Smooth muscle cell (in vitro differentiated cells): ENCODE measurements around the gene RBFA. TPM values are rescaled to one million over a fixed set of nuclear protein-coding genes. Genes with fewer than 3 reads are reported as not detected.

ENCODE experiments used
- DNase-seq: peaks from one replicate; lab custom pipeline; 2025; ENCODE audit not compliant: unreplicated experiment; lab: John Stamatoyannopoulos, UW
- H2AFZ ChIP-seq: fragments of 200-600 bp; sonication (generic); 2 replicates; pipeline ENCODE4 v1.6.0; 2016; ENCODE audit warnings: antibody characterized with exemption, low read depth, mild to moderate bottlenecking
- H3F3A ChIP-seq: fragments of 200-600 bp; sonication (generic); 2 replicates; pipeline ENCODE4 v1.6.0; 2017; ENCODE audit warnings: antibody characterized with exemption, low read depth
- H3K27ac ChIP-seq: fragments of 200-600 bp; sonication (generic); 2 replicates; pipeline ENCODE4 v1.5.1; 2016; ENCODE audit warnings: low read depth, mild to moderate bottlenecking
- H3K27me3 ChIP-seq: fragments of 200-600 bp; sonication (generic); 2 replicates; pipeline ENCODE4 v1.6.1; 2016; ENCODE audit warnings: low read depth, mild to moderate bottlenecking
- H3K36me3 ChIP-seq: fragments of 200-600 bp; sonication (generic); 2 replicates; pipeline ENCODE4 v1.5.1; 2016; ENCODE audit warnings: low read depth
- H3K4me1 ChIP-seq: fragments of 200-600 bp; sonication (generic); 2 replicates; pipeline ENCODE4 v1.5.1; 2016; ENCODE audit warnings: low read depth
- H3K4me2 ChIP-seq: fragments of 200-600 bp; sonication (generic); 2 replicates; pipeline ENCODE4 v1.6.0; 2016; ENCODE audit warnings: mild to moderate bottlenecking
- H3K4me3 ChIP-seq: fragments of 200-600 bp; sonication (generic); 2 replicates; pipeline ENCODE4 v1.5.1; 2016; ENCODE audit warnings: mild to moderate bottlenecking
- H3K79me2 ChIP-seq: fragments of 200-600 bp; sonication (generic); 2 replicates; pipeline ENCODE4 v1.6.0; 2016; ENCODE audit warnings: low read depth, mild to moderate bottlenecking
- H3K9ac ChIP-seq: fragments of 200-600 bp; sonication (generic); 2 replicates; pipeline ENCODE4 v1.6.0; 2016; ENCODE audit warnings: low read depth
- H3K9me3 ChIP-seq: fragments of 200-600 bp; sonication (generic); replicated peaks from 2 replicates; pipeline ENCODE4 v1.5.1; 2016; ENCODE audit warnings: low read depth
- H4K20me1 ChIP-seq: fragments of 200-600 bp; sonication (generic); 2 replicates; pipeline ENCODE4 v1.6.0; 2016; ENCODE audit warnings: low read depth
- WGBS: methylation state at CpG from one replicate; pipeline ENCODE4 v1.1.7; 2016; ENCODE audit warnings: low lambda C conversion rate; 5-methylcytosine and 5-hydroxymethylcytosine counted together
- polyA plus RNA-seq: library from polyadenylated mRNA; unstranded; fragments of >200 nt; fragmentation: Nextera tagmentation; extraction: Ambion mirVana; gene quantifications from 2 replicates; pipeline ENCODE4 v1.2.1, GENCODE V29; 2016
- total RNA-seq: library from RNA; depleted of rRNA; stranded (reverse); fragments of >200 nt; gene quantifications from 2 replicates; pipeline ENCODE4 v1.2.3, GENCODE V29; 2014
- TF ChIP-seq, protein P1 (sequence below): fragments of 200-600 bp; sonication (generic); IDR thresholded peaks from 2 replicates; pipeline ENCODE4 v1.5.1; 2017; ENCODE audit warnings: borderline replicate concordance, mild to moderate bottlenecking, antibody characterized with exemption; ENCODE audit not compliant: insufficient read depth, poor library complexity, severe bottlenecking

Gene RBFA
- total and polyA plus RNA-seq, 2 experiments from 2014 or later = 15.7 to 16.3 TPM

DNA sequence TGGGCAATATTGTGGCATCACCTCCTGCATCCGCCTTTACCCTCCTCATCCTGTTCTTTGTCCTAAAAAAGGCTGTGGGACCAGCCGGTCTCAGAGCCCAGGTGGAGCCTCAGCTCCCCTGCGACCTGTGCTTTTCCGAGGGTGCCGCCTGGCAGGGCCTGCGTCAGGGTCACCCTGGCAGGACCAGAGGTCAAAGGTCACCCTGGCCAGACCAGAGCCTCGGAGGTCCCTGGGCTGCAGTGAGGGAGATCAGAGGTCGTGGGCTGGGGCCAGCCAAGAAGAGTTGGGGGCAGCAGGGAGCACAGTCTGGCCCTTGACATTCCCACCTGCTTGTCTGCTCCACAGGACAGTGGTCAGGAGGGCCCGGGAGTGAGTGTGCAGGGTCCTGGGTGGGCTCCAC, 31.5 kb downstream of the RBFA start:
- TF ChIP-seq, protein P1, sequence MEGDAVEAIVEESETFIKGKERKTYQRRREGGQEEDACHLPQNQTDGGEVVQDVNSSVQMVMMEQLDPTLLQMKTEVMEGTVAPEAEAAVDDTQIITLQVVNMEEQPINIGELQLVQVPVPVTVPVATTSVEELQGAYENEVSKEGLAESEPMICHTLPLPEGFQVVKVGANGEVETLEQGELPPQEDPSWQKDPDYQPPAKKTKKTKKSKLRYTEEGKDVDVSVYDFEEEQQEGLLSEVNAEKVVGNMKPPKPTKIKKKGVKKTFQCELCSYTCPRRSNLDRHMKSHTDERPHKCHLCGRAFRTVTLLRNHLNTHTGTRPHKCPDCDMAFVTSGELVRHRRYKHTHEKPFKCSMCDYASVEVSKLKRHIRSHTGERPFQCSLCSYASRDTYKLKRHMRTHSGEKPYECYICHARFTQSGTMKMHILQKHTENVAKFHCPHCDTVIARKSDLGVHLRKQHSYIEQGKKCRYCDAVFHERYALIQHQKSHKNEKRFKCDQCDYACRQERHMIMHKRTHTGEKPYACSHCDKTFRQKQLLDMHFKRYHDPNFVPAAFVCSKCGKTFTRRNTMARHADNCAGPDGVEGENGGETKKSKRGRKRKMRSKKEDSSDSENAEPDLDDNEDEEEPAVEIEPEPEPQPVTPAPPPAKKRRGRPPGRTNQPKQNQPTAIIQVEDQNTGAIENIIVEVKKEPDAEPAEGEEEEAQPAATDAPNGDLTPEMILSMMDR = no peak
- H3K27ac ChIP-seq = no peak overlapping the region
- 96% methylated on average over 9 of the region's 9 CpGs for WGBS
- peaks cover 6% of the 10 kb centered on the region for H3K9me3 ChIP-seq
- H3K4me3 ChIP-seq = no peak overlapping the region
- H4K20me1 ChIP-seq = no peaks in the 10 kb centered on the region
- H3K9ac ChIP-seq = no peak overlapping the region
- no peaks in the 10 kb centered on the region for H3F3A ChIP-seq
- H3K4me2 ChIP-seq = no peak overlapping the region
- no peaks in the 10 kb centered on the region for H3K79me2 ChIP-seq
- no peaks in the 10 kb centered on the region for H3K36me3 ChIP-seq
- no peak for DNase-seq
- H3K4me1 ChIP-seq = no peaks in the 10 kb centered on the region
- no peaks in the 10 kb centered on the region for H3K27me3 ChIP-seq
- H2AFZ ChIP-seq = no peak overlapping the region

DNA sequence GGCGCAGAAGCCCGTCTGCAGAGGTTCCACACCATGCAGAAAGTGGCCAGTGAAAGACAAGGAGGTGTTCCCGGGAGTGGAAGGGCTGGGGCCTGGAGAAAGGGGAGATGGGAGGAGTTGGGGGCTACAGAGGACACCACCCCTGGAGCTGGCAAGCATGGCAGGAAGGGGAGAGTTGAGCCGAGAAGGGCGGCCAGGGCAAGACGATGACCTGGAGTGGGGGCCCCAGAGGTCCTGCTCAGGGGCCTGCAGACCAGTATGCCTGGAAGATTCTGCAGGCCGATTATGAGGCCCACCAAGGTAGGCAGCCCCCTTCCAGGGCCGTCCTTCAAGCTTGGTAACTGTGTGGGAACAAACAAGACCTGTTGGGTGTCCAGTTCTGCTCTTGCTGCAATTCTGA, 33.1 kb downstream of the RBFA start:
- Histone ChIP-seq H3K4me1 (no peaks in the 10 kb centered on the region), H3K27me3 (no peaks in the 10 kb centered on the region), H3K79me2 (no peaks in the 10 kb centered on the region), H3K9me3 (peaks cover 6% of the 10 kb centered on the region), H3K9ac (no peak overlapping the region), H3K4me3 (no peak overlapping the region), H3K4me2 (no peak overlapping the region), H3F3A (no peaks in the 10 kb centered on the region), H3K27ac (no peak overlapping the region), H4K20me1 (no peaks in the 10 kb centered on the region), H3K36me3 (no peaks in the 10 kb centered on the region), H2AFZ (no peak overlapping the region)
- no peak for DNase-seq
- TF ChIP-seq, protein P1 = no peak
- WGBS = 98% methylated on average over 8 of the region's 8 CpGs

DNA sequence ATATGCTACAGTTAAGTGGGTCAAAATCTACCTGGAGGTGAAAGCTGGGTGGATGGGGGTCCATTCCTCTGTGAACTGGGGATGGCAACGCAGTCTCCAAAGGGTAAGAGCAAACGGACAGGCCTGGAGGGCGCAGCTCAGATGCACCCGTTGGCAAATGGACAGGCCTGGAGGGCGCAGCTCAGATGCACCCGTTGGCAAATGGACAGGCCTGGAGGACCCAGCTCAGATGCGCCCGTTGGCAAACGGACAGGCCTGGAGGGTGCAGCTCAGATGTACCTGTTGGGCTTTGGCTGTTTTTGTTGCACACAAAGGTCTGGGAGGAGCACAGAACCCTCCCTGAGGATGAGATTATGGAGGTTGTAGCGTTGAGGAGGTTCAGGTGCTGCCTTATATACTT, 33.7 kb downstream of the RBFA start:
- TF ChIP-seq, protein P1 = no peak
- Histone ChIP-seq H3K27me3 (no peaks in the 10 kb centered on the region), H3K4me1 (no peaks in the 10 kb centered on the region), H3K9me3 (peaks cover 4% of the 10 kb centered on the region), H3K4me2 (no peak overlapping the region), H2AFZ (no peak overlapping the region), H3K36me3 (no peaks in the 10 kb centered on the region), H4K20me1 (no peaks in the 10 kb centered on the region), H3F3A (no peaks in the 10 kb centered on the region), H3K79me2 (no peaks in the 10 kb centered on the region), H3K9ac (no peak overlapping the region), H3K4me3 (no peak overlapping the region), H3K27ac (no peak overlapping the region)
- no peak for DNase-seq
- WGBS = 98% methylated on average over 10 of the region's 10 CpGs

DNA sequence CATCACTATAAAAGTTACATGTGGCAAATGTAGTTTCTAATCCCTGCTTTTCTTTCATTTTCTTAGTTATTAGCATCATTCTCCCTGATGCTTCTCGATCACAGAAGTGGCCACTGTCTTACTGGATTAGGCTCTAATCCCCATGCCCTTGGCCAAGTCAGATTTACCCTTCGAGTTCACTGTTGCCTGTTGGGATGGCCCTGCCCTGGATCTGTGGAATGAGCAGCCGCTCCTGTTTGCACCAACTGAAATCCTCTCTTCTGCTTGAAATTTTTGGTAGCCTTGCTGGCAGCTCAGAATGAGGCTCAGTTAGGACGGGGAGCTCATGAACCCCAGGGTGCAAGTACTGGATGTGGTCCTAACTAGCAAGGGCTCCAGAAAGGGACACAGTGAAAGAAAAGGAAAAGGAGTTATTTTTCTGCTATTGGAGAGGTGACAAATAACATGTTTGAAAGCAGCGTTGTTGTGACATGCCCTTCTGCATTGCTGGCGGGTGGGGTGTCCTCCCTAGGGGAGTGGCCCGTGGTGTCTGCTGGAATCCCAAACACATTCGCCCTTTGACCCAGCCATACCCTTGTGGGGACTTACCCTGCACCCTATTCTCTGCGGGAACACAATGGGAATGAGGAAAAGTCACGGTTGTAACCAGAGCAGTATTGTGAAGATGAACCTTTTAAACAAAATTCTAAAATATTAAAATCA, 34.5 kb downstream of the RBFA start:
- no peaks in the 10 kb centered on the region for H3K9me3 ChIP-seq
- H3F3A ChIP-seq = no peaks in the 10 kb centered on the region
- H3K36me3 ChIP-seq = no peaks in the 10 kb centered on the region
- no peaks in the 10 kb centered on the region for H3K4me1 ChIP-seq
- no peak overlapping the region for H3K4me2 ChIP-seq
- H3K27ac ChIP-seq = no peak overlapping the region
- H3K27me3 ChIP-seq = no peaks in the 10 kb centered on the region
- H4K20me1 ChIP-seq = no peaks in the 10 kb centered on the region
- H3K4me3 ChIP-seq = no peak overlapping the region
- TF ChIP-seq, protein P1 = no peak
- WGBS = 81% methylated on average over 10 of the region's 10 CpGs
- DNase-seq = no peak
- H2AFZ ChIP-seq = no peak overlapping the region
- H3K9ac ChIP-seq = no peak overlapping the region
- no peaks in the 10 kb centered on the region for H3K79me2 ChIP-seq
